GM18858 (cell line): Measurements from ENCODE around the gene CDKAL1.

Experiments
- ATAC-seq: cut with Tn5 transposase; IDR thresholded peaks from one replicate; pipeline ENCODE4 v1.9.1; 2021; ENCODE audit not compliant: unreplicated experiment

The CDKAL1 gene

DNA sequence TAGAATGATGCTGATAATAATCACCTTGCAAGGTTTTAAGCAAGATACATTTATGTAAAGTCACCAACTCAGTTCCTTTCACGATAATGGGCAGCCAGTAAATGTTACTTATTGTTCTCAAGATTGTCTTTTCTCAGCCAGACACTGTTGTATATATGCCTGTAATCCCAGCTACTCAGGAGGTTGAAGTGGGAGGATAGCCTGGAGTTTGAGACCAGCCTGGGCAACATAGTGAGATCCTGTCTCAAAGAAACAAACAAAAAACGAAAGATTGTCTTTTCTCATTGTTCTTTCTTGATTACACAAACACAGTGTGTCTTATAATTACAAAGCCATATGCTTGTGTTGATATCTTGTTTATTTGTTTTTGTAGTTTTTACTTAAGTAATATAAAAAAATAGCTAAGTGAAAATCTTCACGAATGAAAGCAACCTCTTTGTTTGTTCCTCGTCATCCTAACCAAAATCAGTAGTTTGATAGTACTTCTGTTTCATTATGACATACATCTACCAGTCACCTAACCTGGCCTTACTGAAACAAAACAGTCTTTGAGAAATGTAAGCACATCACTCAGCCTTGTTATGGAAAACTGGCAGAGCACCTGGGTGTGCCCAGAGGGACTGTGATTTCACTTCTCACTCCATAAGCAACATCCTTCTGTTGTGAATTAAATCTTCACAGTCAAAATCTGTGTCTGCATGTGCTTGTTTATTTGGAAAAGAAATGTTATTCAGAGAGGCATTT, 623.1 kb downstream of the CDKAL1 start:
- peak; percentile 76 for ATAC-seq

DNA sequence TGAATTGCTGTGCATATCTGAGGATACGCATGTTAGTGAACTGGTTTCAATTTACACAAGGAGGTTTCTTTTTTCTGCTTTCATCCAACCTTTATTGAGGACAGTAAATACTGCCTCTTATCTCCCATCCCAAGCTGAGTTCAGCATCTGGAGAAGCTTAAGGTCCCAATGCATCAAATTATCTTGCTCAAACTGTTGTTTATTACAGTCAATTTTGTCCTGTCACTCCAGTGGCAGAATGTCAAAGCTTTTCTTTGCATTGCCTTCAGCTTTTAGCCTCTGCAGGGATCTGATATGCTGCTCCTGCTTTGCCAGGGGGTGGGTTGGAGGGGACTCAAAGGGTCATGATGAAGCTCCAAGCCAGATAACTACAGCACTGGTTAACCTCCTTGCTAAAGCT, 623.9 kb downstream of the CDKAL1 start:
- no peak for ATAC-seq

DNA sequence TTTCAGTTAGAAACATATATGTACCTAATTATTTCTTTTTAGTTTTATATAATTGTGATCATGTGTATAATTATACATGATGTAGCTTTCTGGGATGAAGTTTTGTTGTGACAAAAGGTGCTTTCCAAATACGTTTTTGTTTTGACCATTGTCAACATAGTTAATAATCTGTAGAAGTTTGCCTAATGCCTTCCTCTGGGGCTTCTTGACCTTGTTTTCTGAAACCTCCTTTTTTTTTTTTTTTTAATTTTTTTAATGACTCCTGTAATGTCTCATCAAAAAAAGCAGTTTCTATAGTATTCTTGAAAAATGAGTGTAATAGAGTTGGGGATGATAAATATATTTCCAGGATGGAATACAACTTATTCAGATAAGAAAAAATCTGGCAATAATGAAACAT, 624.6 kb downstream of the CDKAL1 start:
- no peak for ATAC-seq

DNA sequence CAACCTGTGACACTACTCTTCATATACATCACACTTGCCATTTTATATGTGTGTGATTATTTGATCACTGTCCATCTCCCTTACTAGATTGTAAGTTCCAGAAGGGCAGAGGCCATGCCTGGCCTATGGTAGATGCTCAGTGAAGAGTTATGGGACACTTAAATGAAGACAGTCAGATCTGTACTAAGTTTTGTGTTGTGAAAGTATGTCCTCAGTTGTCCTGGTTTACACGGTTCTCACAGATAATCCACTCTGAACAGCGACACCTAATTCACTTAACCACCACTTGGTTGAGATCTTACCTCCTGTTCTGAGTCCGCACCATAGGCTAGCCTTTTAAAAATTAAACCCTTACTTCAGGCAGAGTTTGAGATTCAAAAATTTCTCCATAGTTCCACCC, 625.2 kb downstream of the CDKAL1 start:
- ATAC-seq: no peak

DNA sequence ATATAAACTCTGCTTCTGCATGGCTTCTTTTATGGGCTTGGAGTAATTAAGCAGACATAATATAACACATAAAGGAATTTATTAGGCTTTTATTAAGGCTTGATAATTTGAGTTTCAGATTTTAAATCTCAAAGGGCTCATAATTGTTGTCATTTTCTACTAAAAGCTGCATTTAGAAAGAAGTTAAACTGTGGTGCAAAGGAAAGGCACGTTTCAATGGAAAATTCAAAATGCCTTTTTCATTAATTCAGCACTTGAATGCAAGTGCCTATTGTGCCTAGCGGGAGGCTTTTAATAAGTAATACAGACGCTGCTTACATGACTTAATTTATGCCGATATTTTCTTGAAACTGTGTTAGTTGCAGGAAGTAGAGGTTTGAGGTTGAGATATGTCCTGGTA, 627.5 kb downstream of the CDKAL1 start:
- no peak for ATAC-seq

DNA sequence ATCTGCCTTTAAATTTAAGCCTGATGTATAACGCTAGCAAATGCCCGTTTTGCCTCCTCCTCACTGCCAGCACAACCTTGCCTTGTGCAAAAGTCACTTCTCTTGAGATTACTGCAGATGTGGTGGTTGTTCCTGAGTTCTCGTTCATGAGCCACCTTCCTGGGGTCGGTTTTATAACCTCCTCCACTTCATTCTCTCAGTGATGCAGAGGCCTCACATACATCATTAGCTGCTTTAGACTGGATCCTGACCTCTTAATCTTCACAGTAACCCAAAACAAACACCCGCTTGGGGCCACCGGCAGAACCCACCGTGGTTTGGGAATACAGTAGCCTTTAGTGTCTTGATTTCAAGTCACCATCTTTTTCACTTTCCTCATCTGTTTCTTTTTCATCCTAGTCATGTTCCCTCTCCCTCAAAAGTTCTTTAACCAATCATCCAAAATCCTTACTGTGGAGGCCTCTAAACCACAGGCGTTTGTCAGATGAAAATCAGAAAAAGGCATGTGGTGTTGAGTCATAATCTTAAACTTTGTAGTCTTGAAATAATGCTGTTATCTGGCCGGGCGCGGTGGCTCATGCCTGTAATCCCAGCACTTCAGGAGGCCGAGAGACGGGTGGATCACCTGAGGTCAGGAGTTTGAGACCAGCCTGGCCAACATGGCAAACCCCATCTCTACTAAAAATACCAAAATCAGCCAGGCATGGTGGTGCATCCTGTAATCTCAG, 629.0 kb downstream of the CDKAL1 start:
- ATAC-seq: no peak

DNA sequence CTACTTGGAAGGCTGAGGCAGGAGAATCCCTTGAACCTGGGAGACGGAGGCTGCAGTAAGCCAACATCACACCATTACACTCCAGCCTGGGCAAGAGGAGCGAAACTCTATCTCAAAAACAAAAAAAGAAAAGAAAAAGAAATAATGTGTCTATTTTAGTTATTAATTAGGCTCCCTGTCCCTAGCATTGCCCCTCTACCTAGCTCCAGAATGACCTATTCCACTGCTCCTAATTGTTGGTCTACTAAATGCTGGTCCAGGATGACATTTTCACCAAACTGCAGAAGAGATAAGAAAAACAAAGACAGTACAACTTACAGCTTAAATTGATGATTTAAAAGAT, 629.6 kb downstream of the CDKAL1 start:
- no peak for ATAC-seq

DNA sequence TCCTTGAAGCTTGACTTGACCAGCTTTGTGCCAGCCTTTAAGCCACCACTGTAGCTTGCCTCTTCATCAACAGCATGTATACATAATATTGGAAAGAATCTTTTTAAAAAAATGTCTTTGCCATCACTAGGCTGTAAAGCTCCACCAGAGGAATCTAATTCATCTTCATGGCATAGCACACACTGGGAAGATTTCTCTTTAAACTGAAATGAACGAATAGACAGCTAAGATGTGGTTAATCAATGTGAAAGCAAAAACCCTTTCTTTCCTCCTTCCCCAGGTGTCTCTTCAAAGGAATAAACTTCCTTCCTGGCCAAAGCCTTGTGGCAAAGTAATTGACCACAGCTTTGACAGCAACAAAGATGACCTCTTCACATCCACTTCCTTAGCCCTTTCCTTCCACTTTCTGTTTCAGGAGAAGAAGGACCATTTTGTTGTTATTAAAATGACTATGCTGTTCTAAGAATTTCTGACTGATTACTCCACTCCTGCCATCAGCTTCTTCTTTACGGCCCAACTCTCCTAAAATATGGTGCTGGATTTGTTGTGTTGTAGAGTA, 630.6 kb downstream of the CDKAL1 start:
- ATAC-seq: peak; percentile 80

DNA sequence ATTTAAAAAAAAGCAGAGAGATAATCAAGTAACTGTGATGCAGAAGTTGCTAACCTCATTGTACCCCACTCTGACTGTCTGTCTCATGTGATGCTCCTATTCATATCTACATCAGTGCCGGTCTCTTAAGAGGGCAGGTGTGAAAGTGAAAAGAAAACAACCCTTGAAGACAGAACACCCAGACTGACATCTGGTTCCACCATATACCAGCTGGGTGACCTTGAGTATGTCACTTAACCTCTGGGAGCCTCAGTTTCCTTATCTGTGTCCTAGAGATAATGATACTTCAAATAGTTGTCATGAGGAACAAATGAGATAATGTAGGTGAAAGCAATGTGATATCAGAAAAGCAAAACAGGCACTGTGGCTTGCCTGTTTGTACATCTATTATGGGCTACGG, 632.5 kb downstream of the CDKAL1 start:
- no peak for ATAC-seq

DNA sequence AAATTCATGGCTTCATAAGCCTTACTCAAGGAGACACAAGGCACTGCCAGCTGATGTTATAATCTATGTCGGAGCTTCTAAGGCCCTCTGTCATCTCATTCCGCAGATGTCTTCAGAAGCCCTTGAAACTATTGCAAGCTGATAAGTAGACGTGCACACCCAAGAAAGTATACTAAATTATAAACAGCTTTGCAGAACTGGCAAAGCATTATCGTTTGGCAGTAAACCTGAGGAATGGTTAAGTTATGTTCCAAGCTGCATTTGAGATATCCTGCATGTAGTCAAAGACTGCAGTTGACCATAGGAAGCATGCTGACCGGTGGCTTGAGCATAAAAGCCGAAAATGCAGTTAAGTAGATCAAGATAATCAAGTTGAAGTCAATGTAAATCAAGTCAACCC, 633.5 kb downstream of the CDKAL1 start:
- ATAC-seq: no peak

DNA sequence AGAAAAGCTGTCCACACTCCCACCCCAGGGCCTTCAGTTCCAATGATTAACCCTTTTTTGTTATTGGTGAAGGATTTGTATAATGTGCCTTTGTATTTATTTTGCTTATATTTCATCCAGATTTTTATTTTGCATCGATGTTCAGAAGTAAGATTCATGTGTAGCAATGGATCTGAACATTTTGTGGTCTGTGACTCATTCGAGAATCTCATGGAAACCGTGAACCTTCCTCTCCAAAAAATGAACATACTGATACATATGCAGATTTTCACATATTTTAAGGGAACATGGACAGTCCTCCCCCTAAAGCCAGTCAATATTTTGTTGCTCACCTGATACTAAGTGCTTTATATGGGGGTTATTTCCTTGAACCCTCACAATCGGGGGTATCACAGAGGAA, 637.5 kb downstream of the CDKAL1 start:
- no peak for ATAC-seq

DNA sequence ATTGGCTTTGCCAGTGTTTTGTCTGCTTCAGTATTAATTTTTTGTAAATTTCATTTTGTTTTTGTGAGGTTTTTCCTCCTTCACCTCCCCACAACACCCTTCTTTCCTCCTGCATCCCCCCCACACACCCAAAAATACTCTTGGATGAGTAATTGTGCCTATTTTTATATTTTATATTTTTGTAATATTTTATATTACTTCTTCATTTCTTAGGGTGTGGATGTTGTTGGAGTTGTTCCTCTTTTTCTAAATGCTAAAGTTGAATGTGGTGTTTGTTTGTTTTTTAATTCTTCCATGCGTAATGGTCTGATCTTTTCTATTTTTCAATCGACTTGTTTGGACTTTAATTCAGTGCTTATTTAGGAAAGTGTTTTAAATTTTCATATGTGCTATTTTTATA, 638.8 kb downstream of the CDKAL1 start:
- ATAC-seq: no peak

DNA sequence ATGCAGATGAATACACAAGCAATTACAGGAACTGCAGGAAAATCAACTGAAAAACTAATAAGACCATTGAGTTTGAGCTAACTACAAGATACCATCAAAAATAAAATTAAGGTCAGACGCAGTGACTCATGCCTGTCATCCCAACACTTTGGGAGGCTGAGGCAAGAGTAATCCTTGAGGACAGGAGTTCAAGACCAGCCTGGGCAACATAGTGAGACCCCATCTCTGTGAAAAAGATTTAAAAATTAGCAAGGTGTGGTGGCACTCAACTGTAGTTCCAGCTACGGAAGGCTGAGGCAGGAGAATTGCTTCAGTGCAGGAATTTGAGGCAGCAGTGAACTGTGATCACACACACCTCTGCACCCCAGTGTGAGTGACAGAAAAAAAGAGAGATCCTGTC, 639.4 kb downstream of the CDKAL1 start:
- ATAC-seq: no peak

DNA sequence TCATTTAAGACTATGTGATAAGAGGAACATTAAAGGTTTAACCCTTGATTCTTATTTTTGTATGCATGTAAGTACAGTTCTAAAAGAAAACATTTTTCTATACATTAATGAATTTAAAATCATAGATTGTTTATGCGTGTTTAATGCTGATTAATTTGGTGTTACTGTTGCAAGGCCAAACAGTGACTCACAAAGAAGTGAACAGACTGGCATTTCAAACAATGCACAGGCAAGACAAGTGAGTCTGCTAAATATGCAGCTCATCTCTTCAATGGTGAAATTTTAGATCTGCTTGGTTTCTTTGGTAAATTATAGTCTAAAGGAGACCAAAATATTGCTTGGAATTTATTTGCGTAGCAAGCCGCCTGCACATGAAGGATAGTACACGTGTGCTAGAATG, 641.9 kb downstream of the CDKAL1 start:
- no peak for ATAC-seq

DNA sequence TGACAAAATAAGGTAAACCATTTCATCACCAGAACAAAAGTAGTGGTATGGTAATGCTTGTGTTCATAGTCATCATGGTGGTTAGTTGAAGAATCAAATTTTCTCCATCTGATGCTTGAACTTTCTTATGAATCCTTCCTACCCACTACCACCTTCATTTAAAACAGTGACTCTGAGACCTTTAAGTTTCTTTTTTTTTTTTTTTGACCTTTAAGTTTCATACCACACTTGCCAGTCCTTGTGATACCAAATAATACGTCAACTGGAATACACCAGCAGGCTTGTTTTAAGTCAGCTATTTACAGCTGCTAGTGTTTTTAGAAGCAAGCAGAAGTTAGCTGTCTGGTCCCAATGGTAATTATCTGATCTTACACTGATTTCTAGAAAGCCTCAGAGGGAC, 645.9 kb downstream of the CDKAL1 start:
- peak; percentile 76 for ATAC-seq

DNA sequence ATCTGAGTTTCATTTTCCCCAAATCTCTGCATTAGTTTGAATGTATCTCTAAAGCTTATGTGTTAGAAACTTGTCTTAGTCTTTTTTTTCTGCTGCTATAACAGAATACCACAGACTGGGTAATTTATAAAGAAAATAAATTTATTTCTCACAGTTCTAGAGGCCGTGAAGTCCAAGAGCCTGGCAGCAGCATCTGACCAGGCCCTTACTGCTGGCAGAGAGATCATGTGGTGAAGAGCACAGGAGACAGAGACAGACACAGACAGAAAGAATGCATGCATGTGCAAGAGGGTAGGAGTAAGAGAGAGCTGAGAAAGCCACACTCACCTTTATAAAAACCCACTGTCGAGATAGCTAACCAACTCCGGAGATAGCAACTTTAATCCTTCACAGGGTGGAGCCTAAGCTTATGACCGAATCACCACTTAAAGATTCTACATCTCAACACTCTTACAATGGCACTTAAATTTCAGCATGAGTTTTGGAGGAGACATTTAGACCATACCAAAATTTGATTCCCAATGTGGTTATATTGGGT, 646.6 kb downstream of the CDKAL1 start:
- ATAC-seq: no peak

DNA sequence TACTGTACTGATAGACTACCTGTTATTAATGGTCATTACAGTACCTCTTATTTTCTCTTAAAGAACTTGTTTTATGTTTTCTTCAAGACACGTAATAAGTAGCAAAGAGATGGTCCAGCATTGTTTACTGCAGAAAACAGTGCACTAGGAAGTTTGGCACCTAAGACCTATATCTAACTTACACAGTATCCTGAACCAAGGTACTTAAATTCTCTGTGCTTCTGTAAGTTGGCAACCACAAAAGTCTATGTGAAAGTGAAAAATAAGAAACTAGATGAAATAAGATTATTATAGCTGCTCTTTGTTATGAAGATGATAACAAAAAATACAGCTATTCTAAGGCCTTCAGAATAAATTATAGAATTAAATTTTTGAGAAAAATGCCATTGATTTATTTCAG, 647.6 kb downstream of the CDKAL1 start:
- peak; percentile 69 for ATAC-seq

DNA sequence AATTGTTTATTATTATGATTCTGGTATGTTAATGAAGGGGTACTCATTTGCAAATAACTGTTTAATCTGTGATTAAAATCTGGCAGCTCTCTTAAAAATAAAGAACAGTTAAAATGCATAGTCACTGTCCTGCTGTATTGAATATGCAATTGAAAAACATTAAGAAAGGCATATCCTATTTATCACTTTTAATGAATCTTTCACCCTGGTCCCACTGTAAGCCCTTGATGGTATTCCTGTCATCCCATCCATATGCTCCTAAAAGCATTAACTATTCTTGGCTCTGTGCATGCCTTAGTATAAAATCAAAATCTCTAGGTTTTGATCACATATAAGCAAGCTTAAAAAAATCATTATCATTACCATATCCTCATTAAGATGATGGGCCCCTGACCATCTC, 648.3 kb downstream of the CDKAL1 start:
- ATAC-seq: no peak

DNA sequence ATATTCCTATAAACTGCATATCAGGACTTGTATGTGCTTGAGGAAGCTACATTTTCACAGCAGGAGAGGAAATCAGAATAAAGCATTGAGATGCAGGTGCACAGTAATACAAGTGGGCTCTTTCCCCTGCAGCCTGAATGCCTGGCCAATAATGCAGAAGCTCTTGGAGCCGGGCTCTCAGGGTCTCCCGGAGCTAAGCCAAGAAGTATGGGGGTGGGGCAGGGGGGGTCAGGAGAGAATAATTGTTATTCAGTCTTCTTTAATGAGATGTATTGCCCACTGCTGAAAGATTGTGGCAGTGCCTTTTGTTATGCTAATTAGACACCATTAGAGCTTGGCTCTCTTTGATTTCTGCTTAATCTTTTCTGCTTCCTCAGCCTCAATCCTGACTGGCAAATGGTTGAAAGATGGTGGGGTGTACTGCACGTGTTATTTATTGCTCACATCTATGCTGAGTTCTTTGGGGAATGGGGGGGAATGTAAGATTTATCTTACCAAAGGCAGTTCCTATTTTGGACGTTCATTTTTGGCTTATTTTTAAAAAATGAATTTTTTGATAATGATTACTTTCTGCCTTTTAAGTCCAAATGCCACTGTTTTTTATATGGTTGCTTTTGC, 651.7 kb downstream of the CDKAL1 start:
- ATAC-seq: no peak

DNA sequence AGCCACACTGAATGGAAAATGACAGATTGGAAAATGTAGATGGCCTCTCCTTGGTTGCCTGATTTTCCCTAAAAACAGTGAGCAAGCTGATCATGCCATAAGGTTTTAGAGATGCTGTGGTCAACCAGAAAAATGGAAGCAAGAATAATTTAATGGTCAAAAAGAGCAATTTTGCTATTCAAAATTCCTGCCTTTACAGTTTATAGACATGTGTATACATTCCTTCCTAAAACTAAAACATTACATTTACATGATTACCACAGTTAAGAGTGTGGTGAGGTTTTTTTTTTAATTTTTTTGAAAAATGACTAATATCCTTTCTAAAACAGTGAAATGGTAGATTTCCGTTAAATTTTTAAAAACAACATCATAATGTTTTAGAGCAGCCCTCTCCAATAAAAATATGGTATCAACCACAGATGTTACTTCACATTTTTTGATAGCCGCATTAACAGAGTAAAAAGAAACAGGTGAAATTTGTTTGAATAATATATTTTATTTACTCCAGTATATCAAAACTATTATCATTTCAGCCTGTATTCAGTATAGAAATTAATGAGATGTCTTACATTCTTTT, 652.3 kb downstream of the CDKAL1 start:
- ATAC-seq: no peak

DNA sequence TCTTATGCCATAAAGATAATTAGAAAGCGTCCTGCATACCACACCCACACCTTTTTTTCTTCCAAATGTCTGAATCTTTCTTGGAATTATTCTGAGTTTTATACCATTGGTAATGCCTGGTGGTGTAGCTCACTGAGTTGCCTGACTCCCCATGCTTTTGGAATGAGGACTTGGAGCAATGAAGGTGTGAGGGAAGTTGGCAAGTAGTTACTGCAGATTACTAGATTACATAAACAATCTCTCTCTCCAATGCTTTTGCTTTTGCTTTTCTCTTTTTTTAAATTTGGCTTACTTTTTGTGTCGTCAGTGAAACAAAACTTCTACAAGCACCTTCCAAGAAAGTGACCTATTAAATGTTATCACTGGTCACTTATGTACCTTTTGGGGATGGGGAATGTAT, 653.2 kb downstream of the CDKAL1 start:
- no peak for ATAC-seq
